K562 (cell line): Measurements from ENCODE around the gene BCL11A. TPM values are rescaled to one million over a fixed set of nuclear protein-coding genes. Genes with fewer than 3 reads are reported as not detected.

Source experiments
- ATAC-seq: fragments of 200-7000 bp; cut with Tn5 transposase; 3 replicates; pipeline ENCODE4 v1.9.1; 2020; ENCODE audit warnings: moderate library complexity
- BruUV-seq: library from RNA; stranded (reverse); fragments of 400-500 nt; replicated peaks from 2 replicates; lab custom pipeline; 2021; lab: Mats Ljungman, UMichigan
- CTCF ChIA-PET: fragments of 300-600 bp; formaldehyde crosslinking; extraction: SDS; loops from one replicate; lab custom pipeline; 2021; ENCODE audit warnings: low intra/inter-chr PET ratio; lab: Yijun Ruan, JAX
- POLR2A ChIA-PET: fragments of 300-600, 350-650 bp; sonication (Branson Sonifier 250); formaldehyde crosslinking; extraction: SDS; loops from one replicate; lab custom pipeline; 2021; ENCODE audit warnings: antibody characterized with exemption, inconsistent platforms; lab: Yijun Ruan, JAX
- DNase-seq, 4 experiments: peaks; one replicate each; pipeline versions ENCODE4 v3.0.0 to v3.0.0-alpha.2; 2011 to 2018; ENCODE audit warnings: low spot score in 3 of 4, mixed read lengths in 3 of 4; ENCODE audit errors: extremely low read depth in 1 of 4
- FAIRE-seq: peaks from 2 replicates; lab custom pipeline; 2011; peaks lifted over from hg19 to GRCh38; lab: Jason Lieb, UNC
- H2AFZ ChIP-seq: 2 replicates; pipeline ENCODE4 v1.6.0; 2011; ENCODE audit warnings: low read depth, low read length, control low read depth, inconsistent platforms
- H3K27ac ChIP-seq: fragments of 200-600 bp; 3 replicates; pipeline ENCODE4 v1.8.0; 2011; ENCODE audit warnings: low read depth, mild to moderate bottlenecking, control low read depth, inconsistent platforms, low read length, moderate library complexity, mixed read lengths; ENCODE audit errors: extremely low read depth
- H3K27me3 ChIP-seq, 2 experiments: fragments of 300-600 bp in 1 of 2; 2 replicates in 1 of 2; 3 replicates in 1 of 2; pipeline versions ENCODE4 v1.6.0 to v1.8.0; 2011; ENCODE audit warnings: inconsistent platforms in 2 of 2, low read length in 2 of 2, mild to moderate bottlenecking in 1 of 2, mixed read lengths in 1 of 2, moderate library complexity in 1 of 2; ENCODE audit not compliant: control insufficient read depth in 2 of 2, insufficient read depth in 2 of 2
- H3K36me3 ChIP-seq: fragments of 300-600 bp; 3 replicates; pipeline ENCODE4 v1.8.0; 2011; ENCODE audit warnings: mild to moderate bottlenecking, low read length, inconsistent platforms; ENCODE audit not compliant: control insufficient read depth, insufficient read depth
- H3K4me1 ChIP-seq, 2 experiments: fragments of 200-600 bp in 1 of 2; replicated peaks in 1 of 2; 2 replicates in 1 of 2; 3 replicates in 1 of 2; pipeline versions ENCODE4 v1.5.1 to v1.8.0; 2011; ENCODE audit warnings: inconsistent platforms in 2 of 2, low read length in 2 of 2, mild to moderate bottlenecking in 1 of 2, mixed read lengths in 1 of 2, moderate library complexity in 1 of 2; ENCODE audit not compliant: control insufficient read depth in 2 of 2, insufficient read depth in 2 of 2
- H3K4me2 ChIP-seq: 2 replicates; pipeline ENCODE4 v1.6.1; 2011; ENCODE audit warnings: low read length, control low read depth, inconsistent platforms, mixed read lengths; ENCODE audit not compliant: insufficient read depth
- H3K4me3 ChIP-seq: fragments of 200-600 bp; sonication (generic), shearing (Covaris generic); 2 replicates; pipeline ENCODE4 v1.5.1; 2016; ENCODE audit warnings: control low read depth, inconsistent platforms
- H3K79me2 ChIP-seq: fragments of 200-600 bp; 3 replicates; pipeline ENCODE4 v1.8.0; 2011; ENCODE audit warnings: low read length, inconsistent platforms; ENCODE audit not compliant: control insufficient read depth, insufficient read depth
- H3K9ac ChIP-seq, 2 experiments: 2 replicates each; pipeline versions ENCODE4 v1.6.0 to v1.6.1; 2011; ENCODE audit warnings: low read depth in 2 of 2, low read length in 2 of 2, control low read depth in 1 of 2, inconsistent platforms in 1 of 2, mild to moderate bottlenecking in 1 of 2, mixed read lengths in 1 of 2; ENCODE audit not compliant: insufficient read depth in 1 of 2
- H3K9me1 ChIP-seq: one replicate; pipeline ENCODE4 v1.6.0; 2011; ENCODE audit warnings: inconsistent platforms, mild to moderate bottlenecking, low read length, moderate library complexity; ENCODE audit not compliant: control insufficient read depth, insufficient read depth
- H3K9me3 ChIP-seq: replicated peaks from 2 replicates; pipeline ENCODE4 v1.5.1; 2011; ENCODE audit warnings: low read depth, low read length, inconsistent platforms; ENCODE audit not compliant: control insufficient read depth, insufficient read depth
- H4K20me1 ChIP-seq: replicated peaks from 2 replicates; pipeline ENCODE4 v1.6.1; 2011; ENCODE audit warnings: low read length, inconsistent platforms, mixed read lengths; ENCODE audit not compliant: control insufficient read depth, insufficient read depth
- ARHGAP35 ChIP-seq: fragments of 450-650 bp; IDR thresholded peaks from 2 replicates; pipeline ENCODE4 v1.6.1; 2018; ENCODE audit not compliant: partially characterized antibody
- ELF1 ChIP-seq: fragments of 200-800 bp; sonication (Bioruptor generic); IDR thresholded peaks from 2 replicates; pipeline ENCODE4 v1.6.1; 2016; ENCODE audit warnings: missing genetic modification characterization, missing compliant biosample characterization
- ELF4 ChIP-seq: fragments of 450-650 bp; formaldehyde crosslinking; IDR thresholded peaks from 2 replicates; pipeline ENCODE4 v1.4.0; 2022; ENCODE audit warnings: missing genetic modification characterization
- MAFF ChIP-seq: IDR thresholded peaks from 2 replicates; pipeline ENCODE4 v1.6.1; 2012; ENCODE audit warnings: low read length, improper control_type of control experiment
- NCOA4 ChIP-seq: fragments of 450-650 bp; IDR thresholded peaks from 2 replicates; pipeline ENCODE4 v1.6.1; 2018; ENCODE audit warnings: mild to moderate bottlenecking; ENCODE audit not compliant: partially characterized antibody
- RHOXF2B ChIP-seq: fragments of 250-450 bp; sonication (Bioruptor Pico); conservative IDR thresholded peaks from 2 replicates; pipeline ENCODE4 v1.5.1; 2021
- SAP30 ChIP-seq: fragments of 200-600 bp; sonication (generic); IDR thresholded peaks from 2 replicates; pipeline ENCODE4 v1.6.1; 2012; ENCODE audit warnings: borderline replicate concordance, low read depth, mild to moderate bottlenecking, moderate library complexity, low read length, control low read depth, inconsistent platforms; ENCODE audit not compliant: insufficient read depth, poor library complexity, severe bottlenecking
- TOE1 ChIP-seq, 2 experiments: fragments of 450-650 bp in 1 of 2; sonication (generic) in 1 of 2; formaldehyde crosslinking in 1 of 2; IDR thresholded peaks; 2 replicates each; pipeline versions ENCODE4 v1.7.1 to v1.8.0; 2016 to 2022; ENCODE audit warnings: borderline replicate concordance in 2 of 2, mild to moderate bottlenecking in 2 of 2, antibody characterized with exemption in 1 of 2, inconsistent platforms in 1 of 2, low read depth in 1 of 2, missing genetic modification reagents in 1 of 2, moderate library complexity in 1 of 2
- ZFP30 ChIP-seq: fragments of 250-450 bp; sonication (Bioruptor Pico); IDR thresholded peaks from 2 replicates; pipeline ENCODE4 v1.8.0; 2022; ENCODE audit warnings: moderate library complexity, mild to moderate bottlenecking, inconsistent platforms, borderline replicate concordance
- WGBS: fragments of 100-300 bp; shearing (Covaris generic); methylation state at CpG from one replicate; pipeline ENCODE4 v1.1.6; 2016; ENCODE audit warnings: low coverage, mixed read lengths; ENCODE audit not compliant: insufficient coverage; ENCODE audit errors: missing lambda C conversion rate; 5-methylcytosine and 5-hydroxymethylcytosine counted together
- in situ Hi-C: fragments of 300-500 bp; cut with MboI; formaldehyde crosslinking; loops from 4 replicates; pipeline ENCODE4 v1.15.0; 2018; ENCODE audit warnings: inconsistent platforms, mixed read lengths
- intact Hi-C: fragments of 100-400 bp; cut with micrococcal nuclease; formaldehyde crosslinking; loops from 2 replicates; pipeline ENCODE4 v1.14.2; 2022
- polyA plus RNA-seq, 8 experiments: library from polyadenylated mRNA; depleted of rRNA in 4 of 8; stranded (reverse) in 5 of 8; unstranded in 3 of 8; fragments of >200 nt; fragmentation: Nextera tagmentation in 2 of 8; fragmentation: Illumina TruSeq in 1 of 8; extraction: Ambion mirVana in 2 of 8; extraction: Trizol in 1 of 8; gene quantifications; 2 replicates each; pipeline versions ENCODE4 v1.2.1 to v1.2.3, GENCODE V29; 2011 to 2014; ENCODE audit warnings: inconsistent platforms in 1 of 8, missing spikeins in 1 of 8
- total RNA-seq, 7 experiments: library from RNA; depleted of rRNA in 6 of 7; stranded (reverse); fragments of >200 nt in 6 of 7; fragmentation: Illumina TruSeq in 2 of 7; extraction: Trizol in 2 of 7; gene quantifications; 2 replicates each; pipeline versions ENCODE4 v1.2.1 to v1.2.3, GENCODE V29; 2011 to 2021; ENCODE audit warnings: low replicate concordance in 1 of 7
- TF ChIP-seq, protein P1 (sequence below): fragments of 200-800 bp; sonication (Bioruptor generic); IDR thresholded peaks from 2 replicates; pipeline ENCODE4 v1.6.1; 2016; ENCODE audit warnings: missing genetic modification characterization, missing compliant biosample characterization
- TF ChIP-seq, protein P2 (sequence below): fragments of 450-650 bp; IDR thresholded peaks from 2 replicates; pipeline ENCODE4 v1.6.1; 2016
- TF ChIP-seq, protein P3 (sequence below), 2 experiments: fragments of 450-650 bp; IDR thresholded peaks; 2 replicates each; pipeline ENCODE4 v1.6.1; 2016
- TF ChIP-seq, protein P4 (sequence below): fragments of 450-650 bp; IDR thresholded peaks from 2 replicates; pipeline ENCODE4 v1.6.1; 2017; ENCODE audit warnings: antibody characterized with exemption

BCL11A gene
- total and polyA plus RNA-seq, 9 of the 15 experiments (the other 6 are each of a cell fraction or from before 2014, with no cell fraction given), result 0.13 TPM; not detected in 8

DNA sequence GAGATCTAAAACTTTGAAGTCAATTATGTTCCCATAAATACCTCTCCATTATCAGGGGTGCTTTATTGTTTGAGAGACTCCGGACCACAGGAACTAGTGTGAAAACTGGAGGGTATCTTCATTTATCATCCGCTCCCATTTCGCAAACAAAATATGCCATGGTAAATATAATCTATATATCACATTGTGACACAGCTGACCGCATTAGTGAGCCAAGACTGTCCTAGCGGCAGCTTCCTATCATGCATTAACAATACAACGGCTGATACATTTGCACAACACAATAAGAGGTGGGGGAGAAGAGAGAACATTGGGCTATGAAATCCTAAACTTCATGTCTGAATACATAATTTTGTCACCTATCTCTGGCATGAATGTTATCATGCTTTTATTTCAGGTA lies 29.5 kb downstream of the BCL11A start:
- no peaks in the 10 kb centered on the region for H3K9me3 ChIP-seq
- WGBS, result 11% methylated on average over 5 of the region's 6 CpGs
- no peaks in the 10 kb centered on the region for H3K36me3 ChIP-seq
- H3K9ac ChIP-seq, result no peak overlapping the region
- in situ Hi-C loops (no loop called here), intact Hi-C loops (no loop called here)
- DNase-seq (no peak), FAIRE-seq (no peak), ATAC-seq (no peak)
- POLR2A ChIA-PET, result no interaction called here
- peaks cover 3 to 35% of the 10 kb centered on the region in 2 experiments; a peak in 3 of 5 replicates for H3K27me3 ChIP-seq
- no peaks in the 10 kb centered on the region for H4K20me1 ChIP-seq
- no peak overlapping the region for H3K4me2 ChIP-seq
- H3K4me3 ChIP-seq, result no peak overlapping the region
- no peaks in the 10 kb centered on the region for H3K79me2 ChIP-seq
- no TSS peak for BruUV-seq
- H3K27ac ChIP-seq, result no peak overlapping the region
- CTCF ChIA-PET, result no interaction called here
- no peaks in the 10 kb centered on the region for H3K4me1 ChIP-seq
- no peaks in the 10 kb centered on the region for H3K9me1 ChIP-seq
- H2AFZ ChIP-seq, result no peak overlapping the region
- TF ChIP-seq SAP30 (no peak), ZFP30 (CRISPR knock-in tag) (no peak), ARHGAP35 (no peak), NCOA4 (no peak), RHOXF2B (CRISPR knock-in tag) (no peak), MAFF (no peak), ELF1 (tag) (no peak), TOE1 (IDR thresholded peaks at IDR 0.05; ENCODE audit: borderline replicate concordance) (no peak), TOE1 (CRISPR knock-in tag; IDR thresholded peaks at IDR 0.05; ENCODE audit: borderline replicate concordance, low read depth) (no peak), ELF4 (CRISPR knock-in tag) (no peak)
- TF ChIP-seq, protein P1, sequence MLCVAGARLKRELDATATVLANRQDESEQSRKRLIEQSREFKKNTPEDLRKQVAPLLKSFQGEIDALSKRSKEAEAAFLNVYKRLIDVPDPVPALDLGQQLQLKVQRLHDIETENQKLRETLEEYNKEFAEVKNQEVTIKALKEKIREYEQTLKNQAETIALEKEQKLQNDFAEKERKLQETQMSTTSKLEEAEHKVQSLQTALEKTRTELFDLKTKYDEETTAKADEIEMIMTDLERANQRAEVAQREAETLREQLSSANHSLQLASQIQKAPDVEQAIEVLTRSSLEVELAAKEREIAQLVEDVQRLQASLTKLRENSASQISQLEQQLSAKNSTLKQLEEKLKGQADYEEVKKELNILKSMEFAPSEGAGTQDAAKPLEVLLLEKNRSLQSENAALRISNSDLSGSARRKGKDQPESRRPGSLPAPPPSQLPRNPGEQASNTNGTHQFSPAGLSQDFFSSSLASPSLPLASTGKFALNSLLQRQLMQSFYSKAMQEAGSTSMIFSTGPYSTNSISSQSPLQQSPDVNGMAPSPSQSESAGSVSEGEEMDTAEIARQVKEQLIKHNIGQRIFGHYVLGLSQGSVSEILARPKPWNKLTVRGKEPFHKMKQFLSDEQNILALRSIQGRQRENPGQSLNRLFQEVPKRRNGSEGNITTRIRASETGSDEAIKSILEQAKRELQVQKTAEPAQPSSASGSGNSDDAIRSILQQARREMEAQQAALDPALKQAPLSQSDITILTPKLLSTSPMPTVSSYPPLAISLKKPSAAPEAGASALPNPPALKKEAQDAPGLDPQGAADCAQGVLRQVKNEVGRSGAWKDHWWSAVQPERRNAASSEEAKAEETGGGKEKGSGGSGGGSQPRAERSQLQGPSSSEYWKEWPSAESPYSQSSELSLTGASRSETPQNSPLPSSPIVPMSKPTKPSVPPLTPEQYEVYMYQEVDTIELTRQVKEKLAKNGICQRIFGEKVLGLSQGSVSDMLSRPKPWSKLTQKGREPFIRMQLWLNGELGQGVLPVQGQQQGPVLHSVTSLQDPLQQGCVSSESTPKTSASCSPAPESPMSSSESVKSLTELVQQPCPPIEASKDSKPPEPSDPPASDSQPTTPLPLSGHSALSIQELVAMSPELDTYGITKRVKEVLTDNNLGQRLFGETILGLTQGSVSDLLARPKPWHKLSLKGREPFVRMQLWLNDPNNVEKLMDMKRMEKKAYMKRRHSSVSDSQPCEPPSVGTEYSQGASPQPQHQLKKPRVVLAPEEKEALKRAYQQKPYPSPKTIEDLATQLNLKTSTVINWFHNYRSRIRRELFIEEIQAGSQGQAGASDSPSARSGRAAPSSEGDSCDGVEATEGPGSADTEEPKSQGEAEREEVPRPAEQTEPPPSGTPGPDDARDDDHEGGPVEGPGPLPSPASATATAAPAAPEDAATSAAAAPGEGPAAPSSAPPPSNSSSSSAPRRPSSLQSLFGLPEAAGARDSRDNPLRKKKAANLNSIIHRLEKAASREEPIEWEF, result no peak
- TF ChIP-seq, protein P2, sequence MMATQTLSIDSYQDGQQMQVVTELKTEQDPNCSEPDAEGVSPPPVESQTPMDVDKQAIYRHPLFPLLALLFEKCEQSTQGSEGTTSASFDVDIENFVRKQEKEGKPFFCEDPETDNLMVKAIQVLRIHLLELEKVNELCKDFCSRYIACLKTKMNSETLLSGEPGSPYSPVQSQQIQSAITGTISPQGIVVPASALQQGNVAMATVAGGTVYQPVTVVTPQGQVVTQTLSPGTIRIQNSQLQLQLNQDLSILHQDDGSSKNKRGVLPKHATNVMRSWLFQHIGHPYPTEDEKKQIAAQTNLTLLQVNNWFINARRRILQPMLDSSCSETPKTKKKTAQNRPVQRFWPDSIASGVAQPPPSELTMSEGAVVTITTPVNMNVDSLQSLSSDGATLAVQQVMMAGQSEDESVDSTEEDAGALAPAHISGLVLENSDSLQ, result no peak
- TF ChIP-seq, protein P3, sequence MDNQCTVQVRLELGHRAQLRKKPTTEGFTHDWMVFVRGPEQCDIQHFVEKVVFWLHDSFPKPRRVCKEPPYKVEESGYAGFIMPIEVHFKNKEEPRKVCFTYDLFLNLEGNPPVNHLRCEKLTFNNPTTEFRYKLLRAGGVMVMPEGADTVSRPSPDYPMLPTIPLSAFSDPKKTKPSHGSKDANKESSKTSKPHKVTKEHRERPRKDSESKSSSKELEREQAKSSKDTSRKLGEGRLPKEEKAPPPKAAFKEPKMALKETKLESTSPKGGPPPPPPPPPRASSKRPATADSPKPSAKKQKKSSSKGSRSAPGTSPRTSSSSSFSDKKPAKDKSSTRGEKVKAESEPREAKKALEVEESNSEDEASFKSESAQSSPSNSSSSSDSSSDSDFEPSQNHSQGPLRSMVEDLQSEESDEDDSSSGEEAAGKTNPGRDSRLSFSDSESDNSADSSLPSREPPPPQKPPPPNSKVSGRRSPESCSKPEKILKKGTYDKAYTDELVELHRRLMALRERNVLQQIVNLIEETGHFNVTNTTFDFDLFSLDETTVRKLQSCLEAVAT (IDR thresholded peaks at IDR 0.05), result no peak
- TF ChIP-seq, protein P4, sequence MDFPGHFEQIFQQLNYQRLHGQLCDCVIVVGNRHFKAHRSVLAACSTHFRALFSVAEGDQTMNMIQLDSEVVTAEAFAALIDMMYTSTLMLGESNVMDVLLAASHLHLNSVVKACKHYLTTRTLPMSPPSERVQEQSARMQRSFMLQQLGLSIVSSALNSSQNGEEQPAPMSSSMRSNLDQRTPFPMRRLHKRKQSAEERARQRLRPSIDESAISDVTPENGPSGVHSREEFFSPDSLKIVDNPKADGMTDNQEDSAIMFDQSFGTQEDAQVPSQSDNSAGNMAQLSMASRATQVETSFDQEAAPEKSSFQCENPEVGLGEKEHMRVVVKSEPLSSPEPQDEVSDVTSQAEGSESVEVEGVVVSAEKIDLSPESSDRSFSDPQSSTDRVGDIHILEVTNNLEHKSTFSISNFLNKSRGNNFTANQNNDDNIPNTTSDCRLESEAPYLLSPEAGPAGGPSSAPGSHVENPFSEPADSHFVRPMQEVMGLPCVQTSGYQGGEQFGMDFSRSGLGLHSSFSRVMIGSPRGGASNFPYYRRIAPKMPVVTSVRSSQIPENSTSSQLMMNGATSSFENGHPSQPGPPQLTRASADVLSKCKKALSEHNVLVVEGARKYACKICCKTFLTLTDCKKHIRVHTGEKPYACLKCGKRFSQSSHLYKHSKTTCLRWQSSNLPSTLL, result no peak
